GM19438 (cell line): Measurements from ENCODE around the gene SH3RF1.

Source experiments
- ATAC-seq: cut with Tn5 transposase; IDR thresholded peaks from one replicate; pipeline ENCODE4 v1.9.1; 2021; ENCODE audit warnings: low read depth; ENCODE audit not compliant: unreplicated experiment

The SH3RF1 gene

GRCh38 chr4:169167957-169168858 is 102.5 kb downstream of the SH3RF1 start:
- ATAC-seq = peak; percentile 97

DNA sequence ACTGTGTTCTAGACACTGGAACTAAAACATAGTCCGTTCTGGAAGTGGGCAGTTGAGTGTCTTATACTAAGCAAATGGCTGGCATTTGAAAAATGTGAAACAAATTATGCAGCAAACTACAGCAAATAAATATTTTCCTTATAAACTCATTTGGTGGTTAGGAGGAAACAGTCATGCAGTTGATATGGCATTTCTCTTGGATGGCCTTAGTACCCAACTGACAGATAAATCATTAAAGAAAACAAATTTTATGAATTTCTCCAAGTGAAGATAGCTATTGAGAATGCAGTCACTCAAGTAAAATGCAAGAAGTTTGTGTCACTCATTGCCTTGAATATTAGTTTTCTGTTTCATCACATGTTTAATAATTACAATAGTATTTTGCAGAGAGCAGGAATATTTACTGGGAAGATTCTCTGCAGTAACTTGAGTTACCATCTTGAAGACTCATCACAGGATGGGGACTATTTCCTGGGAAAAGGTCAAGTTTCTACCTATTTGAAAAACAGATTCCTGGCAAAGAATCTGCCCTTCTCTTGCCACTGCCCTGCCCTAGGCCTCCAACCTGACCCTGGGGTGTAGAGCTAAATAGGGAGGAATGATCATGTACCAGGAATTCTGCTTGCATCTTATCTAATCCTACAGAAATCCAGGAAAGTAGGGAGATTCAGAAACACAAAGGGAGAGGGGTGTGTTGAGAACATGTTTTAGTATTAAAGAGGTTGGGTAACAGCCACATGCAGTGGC is 105.9 kb downstream of the SH3RF1 start:
- ATAC-seq = no peak

GRCh38 chr4:169163947-169164668 is 106.6 kb downstream of the SH3RF1 start:
- ATAC-seq = no peak

GRCh38 chr4:169163495-169163894 is 107.3 kb downstream of the SH3RF1 start:
- no peak for ATAC-seq

GRCh38 chr4:169160825-169161224 is 109.9 kb downstream of the SH3RF1 start:
- ATAC-seq = no peak

- ATAC-seq = no peak
These were observed 111.1 kb downstream of the SH3RF1 start for GRCh38 chr4:169159624-169160171.

- no peak for ATAC-seq
These were observed 111.9 kb downstream of the SH3RF1 start for GRCh38 chr4:169158861-169159260.

- ATAC-seq = no peak
These were observed 112.7 kb downstream of the SH3RF1 start for GRCh38 chr4:169158046-169158445.

- no peak for ATAC-seq
These were observed 114.4 kb downstream of the SH3RF1 start for GRCh38 chr4:169156392-169156791.

GRCh38 chr4:169154121-169154520 is 116.6 kb downstream of the SH3RF1 start:
- no peak for ATAC-seq

- ATAC-seq = no peak
These were observed 117.2 kb downstream of the SH3RF1 start for GRCh38 chr4:169153481-169154087.

GRCh38 chr4:169152899-169153298 is 117.9 kb downstream of the SH3RF1 start:
- no peak for ATAC-seq

DNA sequence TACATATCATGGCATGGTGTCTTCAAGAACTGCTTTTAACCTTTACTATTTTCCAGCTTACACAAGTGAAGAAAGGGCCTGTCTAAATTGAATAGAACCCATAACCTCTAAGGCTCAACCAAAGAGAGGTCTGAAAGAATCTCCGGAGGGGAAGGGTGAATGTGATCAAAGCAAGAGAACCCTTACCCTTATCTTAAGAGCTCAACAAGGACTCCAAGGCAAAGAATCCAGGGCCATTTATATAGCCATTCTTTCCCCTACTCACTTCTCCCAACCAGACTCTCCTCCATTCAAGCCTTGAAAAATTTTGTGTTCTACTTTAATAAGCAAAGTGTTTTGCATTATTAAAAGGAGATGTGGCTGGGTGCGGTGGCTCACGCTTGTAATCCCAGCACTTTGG is 118.7 kb downstream of the SH3RF1 start:
- ATAC-seq = no peak

DNA sequence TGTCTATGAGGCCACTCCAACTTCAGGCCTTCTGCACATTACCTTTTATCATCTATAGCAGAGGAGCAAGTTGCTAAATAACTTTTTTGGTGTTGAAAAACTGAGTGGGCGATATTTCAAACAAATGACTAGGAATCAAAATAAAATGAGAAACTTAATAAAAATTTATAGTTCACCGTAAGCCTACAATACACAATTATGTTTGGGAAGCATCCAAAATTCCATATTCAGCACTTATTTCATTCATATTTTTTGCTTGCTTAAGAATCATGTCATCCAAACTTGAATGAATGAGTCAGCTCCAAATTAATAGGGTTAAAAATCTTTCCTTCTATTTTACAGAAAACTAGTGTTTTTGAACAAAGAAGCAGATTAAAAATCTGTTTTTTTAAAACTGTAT is 119.1 kb downstream of the SH3RF1 start:
- ATAC-seq = no peak

DNA sequence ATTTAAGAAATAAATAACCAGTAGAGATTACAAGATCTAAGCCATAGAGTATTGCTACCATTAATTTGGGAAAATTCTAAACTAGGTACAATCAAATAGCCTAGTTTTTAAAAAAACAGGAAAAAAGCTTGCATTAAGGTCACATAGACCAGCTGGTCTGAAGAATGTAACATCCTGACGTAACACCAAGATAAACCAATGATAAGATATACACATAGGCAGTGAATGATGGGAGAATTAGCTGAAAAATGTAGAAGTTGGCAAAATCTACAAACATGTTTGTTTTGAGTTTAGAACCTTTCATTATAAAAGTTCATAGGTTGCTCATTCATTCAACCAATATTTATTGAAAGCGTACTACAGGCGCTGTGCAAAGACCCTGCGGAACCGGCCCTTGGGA is 120.0 kb downstream of the SH3RF1 start:
- no peak for ATAC-seq

DNA sequence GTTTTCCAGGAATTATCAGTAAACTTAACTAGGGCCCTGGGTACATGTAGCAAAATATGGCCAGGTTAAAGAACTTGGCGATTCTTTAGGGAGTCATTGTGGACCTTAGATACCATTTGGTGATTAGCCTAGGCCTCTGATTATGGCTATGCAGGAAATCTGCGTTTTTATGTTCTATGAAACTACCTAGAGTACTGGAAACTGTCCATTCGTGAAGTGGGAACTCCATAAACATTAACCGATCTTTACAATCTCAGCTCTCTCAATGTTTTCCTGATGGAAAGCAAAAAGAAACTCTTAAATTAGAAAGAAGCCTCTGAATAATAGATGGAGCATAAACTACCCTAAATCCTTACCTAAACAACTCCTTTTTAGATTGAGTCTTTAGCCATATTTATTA is 121.9 kb downstream of the SH3RF1 start:
- ATAC-seq = no peak

DNA sequence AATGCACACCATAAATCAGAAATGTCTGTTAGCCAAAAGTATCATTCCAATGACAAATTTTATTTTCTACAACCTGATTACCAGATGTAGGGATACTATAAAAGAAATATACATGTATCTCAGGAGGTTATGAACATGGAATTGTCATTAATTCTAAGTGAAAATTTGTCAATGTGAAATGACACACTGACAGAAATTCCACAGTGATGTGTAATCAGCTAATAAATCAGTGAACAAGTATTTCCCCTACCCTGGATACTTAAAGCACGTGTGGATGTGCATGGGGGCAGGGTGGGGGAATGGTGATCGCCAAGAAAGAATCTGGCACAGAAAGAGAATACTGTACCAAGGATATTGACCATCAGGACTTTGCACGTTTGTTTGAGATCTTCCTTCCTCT is 123.6 kb downstream of the SH3RF1 start:
- ATAC-seq = no peak

DNA sequence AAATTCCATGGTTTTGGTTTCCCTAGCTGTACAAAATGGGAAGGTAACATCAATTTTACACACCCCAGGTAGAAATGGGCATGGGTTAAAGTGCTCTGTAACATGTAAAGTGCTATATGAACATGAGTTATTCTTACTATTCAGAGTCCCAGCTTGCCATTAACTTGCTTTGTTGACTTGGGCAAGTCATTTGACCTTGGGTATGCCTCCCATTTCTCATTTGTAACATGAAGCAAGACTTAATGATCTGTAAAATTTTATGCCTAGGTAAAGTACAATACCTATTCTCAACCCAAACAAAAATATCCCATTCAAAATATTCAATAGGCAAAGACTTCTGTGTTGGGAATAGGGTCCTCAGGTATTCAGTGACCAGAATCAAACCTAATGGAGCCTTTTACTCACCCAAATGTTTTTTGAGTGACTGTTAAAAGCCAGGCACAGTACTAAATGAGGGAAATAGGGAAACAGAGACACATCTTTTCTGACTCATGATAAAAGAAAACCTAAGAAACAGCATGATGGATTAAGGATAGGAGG is 126.6 kb downstream of the SH3RF1 start:
- ATAC-seq = no peak

DNA sequence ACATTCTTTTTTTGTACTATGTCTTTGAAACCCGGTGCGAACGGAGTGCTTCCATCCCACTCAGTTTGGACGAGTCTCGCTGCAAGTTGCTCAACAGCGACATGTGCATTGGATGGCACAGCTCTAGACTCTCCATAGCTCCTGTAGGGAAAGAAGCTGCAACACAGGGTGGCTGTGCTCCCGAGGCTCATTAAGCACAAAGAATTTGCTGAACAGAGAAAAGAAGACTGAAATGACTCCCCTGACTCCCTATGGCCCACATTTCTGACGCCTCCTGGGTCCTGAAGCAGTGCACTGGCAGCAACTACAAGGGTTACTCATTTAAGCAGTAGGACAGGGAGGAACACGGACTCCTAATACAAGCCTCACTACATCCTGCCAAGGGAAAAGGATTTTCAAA is 127.4 kb downstream of the SH3RF1 start:
- ATAC-seq = no peak

- no peak for ATAC-seq
These were observed 127.8 kb downstream of the SH3RF1 start for GRCh38 chr4:169142906-169143305.
